ENCODE data around the gene CEPT1.

- no peak for TF ChIP-seq CTCF (conservative IDR thresholded peaks at IDR 0.05)
- no peak for TF ChIP-seq EZH2 (IDR thresholded peaks at IDR 0.05; ENCODE audit: low read depth)
Observed at GRCh38 chr1:111198836-111199235, 58.8 kb downstream of the CEPT1 start.
